Activated CD4-positive, alpha-beta T cell treated with anti-CD3 and anti-CD28 coated beads, Interleukin-2, Interleukin-6, amounts not matched to agents 100 ng/mL and 50 ng/mL, durations not matched to agents 16 hours and 8 hours (primary cell): ENCODE data around the gene SCGB2B2.
"Not testable (repeated sequence)": the region's sequence is repeated elsewhere in the genome, so short reads cannot be mapped to it uniquely, and the experiment has no call there.

ENCODE experiments used
- DNase-seq: peaks from one replicate; pipeline ENCODE4 v3.0.0-alpha.2; 2020

The SCGB2B2 gene

DNA sequence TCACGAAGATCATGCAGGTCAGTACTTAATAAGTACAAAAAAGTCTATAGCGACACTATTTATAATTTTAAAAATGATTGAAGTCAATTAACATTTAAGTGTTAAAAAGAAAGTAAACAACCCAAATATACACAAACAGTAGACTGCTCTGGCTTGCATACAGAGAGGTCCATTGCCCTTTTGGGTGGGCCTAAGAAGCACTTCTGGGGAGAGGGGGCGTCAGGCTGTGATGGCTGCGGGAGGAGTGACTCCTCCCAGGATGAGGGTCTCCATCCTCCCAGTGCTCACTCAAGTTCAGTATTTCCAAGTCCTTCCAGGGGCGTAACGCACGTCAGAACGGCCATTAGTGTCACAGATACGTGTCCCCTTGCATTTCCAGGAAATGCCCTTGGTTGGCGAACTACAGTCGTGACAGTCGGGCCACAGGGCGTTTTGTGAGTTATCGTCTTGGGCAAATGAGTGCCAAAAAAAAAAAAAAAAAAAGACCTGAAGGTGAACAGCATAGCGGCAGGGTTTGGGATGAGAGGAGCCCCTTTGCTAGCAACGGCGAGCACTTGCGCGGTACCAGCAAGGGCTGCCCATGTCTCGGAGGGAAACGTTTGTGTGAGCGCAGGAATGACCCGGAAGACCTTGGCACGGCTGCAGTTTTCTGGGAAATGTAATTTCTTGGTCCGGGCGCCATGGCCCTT lies at the start of gene SCGB2B2:
TSS of gene SCGB2B2 (minus strand) at position 463 of the 689 bp plus-strand sequence. CDS start 82,596 bp downstream, outside the sequence.
- no peak for DNase-seq

DNA sequence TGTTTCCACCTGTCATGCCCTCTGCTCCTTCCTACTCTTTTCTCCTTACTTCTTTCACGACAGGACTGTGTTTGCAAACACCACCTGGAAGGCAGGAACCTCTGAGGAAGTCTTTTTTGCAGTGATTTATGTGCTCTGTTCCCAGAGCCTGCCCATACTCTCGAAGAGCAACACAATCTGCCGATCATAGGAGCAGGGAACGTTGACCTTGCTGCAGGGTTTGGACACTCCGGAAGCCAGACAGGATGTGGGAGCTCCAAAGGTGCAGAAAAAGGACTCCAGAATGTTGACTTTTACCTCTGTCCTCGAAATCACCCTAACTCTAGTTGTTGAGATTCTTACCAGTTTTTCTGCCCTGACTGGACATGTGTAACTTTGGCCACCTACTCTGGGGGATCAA lies 48.4 kb upstream of the SCGB2B2 start:
- DNase-seq: no peak

DNA sequence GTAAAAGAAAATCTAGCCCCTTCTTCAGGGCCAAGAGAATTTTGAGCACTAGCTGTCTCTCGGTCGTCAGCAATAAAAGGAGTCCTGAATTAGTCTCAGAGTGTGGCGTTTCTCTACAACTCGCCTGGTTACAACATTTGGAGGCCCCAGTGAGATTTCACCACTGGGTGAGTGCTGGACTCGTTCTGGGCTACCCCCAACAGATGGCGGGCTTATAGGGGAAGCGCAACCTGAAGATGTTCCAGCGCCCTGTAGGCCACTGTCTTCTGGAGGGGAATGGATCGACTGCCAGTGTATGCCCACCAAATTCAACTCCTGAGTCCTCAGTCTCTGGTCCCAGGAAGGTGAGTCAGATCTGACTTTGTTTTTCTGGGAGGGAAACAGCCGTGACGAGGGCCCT lies 45.4 kb upstream of the SCGB2B2 start:
- no peak for DNase-seq

DNA sequence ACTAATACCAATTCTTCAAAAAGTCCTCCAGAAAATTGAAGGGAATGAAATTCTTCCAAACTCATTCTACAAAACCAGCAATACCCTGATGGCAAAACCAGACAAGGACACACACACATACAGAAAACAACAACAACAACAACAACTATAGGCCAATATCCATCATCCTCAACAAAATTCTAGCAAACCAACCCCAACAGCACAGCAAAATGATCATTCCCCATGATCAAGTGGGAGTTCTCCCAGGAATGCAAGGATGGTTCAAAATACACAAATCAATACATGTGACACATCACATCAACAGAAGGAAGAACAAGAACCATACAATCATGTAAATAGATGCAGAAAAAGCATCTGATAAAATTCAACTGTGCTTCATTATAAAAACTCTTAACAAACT lies 38.4 kb upstream of the SCGB2B2 start:
- no peak for DNase-seq

- DNase-seq: no peak
Observed at GRCh38 chr19:34713262-34713637, 36.3 kb upstream of the SCGB2B2 start.

- DNase-seq: peak; percentile 78
Observed at GRCh38 chr19:34712395-34713261, 35.7 kb upstream of the SCGB2B2 start.

- DNase-seq: no peak
Observed at GRCh38 chr19:34711890-34712289, 34.9 kb upstream of the SCGB2B2 start.

- no peak for DNase-seq
Observed at GRCh38 chr19:34707661-34708060, 30.7 kb upstream of the SCGB2B2 start.

GRCh38 chr19:34692549-34692948 lies 15.6 kb upstream of the SCGB2B2 start:
- DNase-seq: no peak

DNA sequence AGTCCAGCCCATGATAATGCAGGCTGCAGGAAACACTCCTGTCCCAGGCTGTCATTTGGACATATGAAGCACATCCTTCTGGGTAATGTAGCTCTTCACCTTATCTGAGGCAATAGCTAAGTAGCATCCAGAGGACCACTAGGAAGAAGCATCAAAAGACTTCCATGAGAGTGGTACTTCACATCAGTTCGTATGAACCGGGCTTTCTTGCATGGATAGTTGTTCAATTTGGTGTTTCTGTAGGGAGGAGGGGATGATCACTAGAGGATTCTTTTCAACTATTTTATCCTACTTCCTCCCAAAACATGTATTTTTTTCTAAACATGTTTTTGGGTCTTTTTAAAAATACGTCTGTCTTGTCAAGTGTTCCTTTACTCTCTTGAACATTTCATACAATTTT lies 13.4 kb upstream of the SCGB2B2 start:
- no peak for DNase-seq

GRCh38 chr19:34688592-34688991 lies 11.6 kb upstream of the SCGB2B2 start:
- no peak for DNase-seq

DNA sequence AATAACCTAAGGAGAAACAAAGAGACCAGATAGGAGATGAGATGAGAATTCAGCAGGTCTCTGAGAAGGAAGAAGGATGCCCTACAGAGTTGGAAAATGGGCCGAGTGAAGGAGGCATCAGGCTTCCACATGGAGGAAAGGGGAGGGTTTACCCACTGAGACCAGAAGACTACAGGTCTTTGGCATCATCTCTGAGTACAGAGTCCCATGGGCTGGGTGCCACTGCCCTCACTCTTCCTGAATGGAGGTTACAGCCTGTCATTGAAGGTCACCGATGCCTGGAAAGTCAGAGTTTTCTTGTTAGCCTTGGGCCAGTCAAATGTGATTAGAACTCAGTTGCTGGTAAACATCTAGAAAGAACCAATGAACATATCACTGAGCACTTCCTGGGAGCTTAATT lies 10.4 kb upstream of the SCGB2B2 start:
- no peak for DNase-seq

GRCh38 chr19:34686455-34686854 lies 9.5 kb upstream of the SCGB2B2 start:
- no peak for DNase-seq

- not testable (repeated sequence) for DNase-seq
Observed at GRCh38 chr19:34685266-34685665, 8.3 kb upstream of the SCGB2B2 start.

DNA sequence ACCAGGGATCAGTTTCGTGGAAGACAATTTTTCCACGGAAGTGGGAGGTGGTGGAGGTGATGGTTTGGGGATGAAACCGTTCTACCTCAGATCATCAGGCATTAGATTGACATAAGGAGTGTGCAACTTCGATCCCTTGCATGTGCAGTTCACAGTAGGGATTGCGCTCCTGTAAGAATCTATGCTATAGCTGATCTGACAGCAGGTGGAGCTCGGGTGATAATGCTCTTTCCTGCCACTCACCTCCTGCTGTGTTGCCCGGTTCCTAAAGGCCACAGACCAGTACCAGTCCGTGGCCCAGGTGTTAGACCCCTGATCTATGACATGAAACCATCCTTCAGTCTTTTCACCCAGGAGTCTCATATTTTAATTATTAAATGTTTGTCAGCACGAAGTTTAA lies 4.5 kb upstream of the SCGB2B2 start:
- DNase-seq: no peak

DNA sequence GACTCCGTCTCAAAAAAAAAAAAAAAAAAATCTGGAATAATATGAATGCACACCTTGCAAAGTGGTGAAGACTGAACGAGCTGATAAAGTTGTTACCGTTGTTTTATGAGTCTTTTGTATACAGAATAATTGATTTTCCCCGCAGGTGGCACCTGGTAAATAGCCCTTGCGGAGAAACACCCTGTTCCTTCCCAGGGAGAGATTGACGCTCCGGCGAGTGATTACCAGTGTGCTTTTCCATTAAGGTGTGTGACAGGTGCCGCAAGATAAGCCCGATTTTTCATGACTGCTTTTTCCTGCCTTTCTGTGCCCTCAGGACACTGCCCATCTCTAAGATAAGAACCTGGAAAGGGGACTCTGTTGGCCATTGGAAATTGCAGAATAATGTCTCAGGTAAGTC lies 1.5 kb upstream of the SCGB2B2 start:
- no peak for DNase-seq

GRCh38 chr19:34678085-34678412 lies 1.1 kb upstream of the SCGB2B2 start:
- no peak for DNase-seq

- DNase-seq: peak; percentile 96
Observed at GRCh38 chr19:34677386-34678084, 576 bp upstream of the SCGB2B2 start, which contains the start of gene ZNF302. Gene ZNF302 (plus strand): TSS chr19:34677678. CDS start chr19:34678805, 1,127 bp downstream.

DNA sequence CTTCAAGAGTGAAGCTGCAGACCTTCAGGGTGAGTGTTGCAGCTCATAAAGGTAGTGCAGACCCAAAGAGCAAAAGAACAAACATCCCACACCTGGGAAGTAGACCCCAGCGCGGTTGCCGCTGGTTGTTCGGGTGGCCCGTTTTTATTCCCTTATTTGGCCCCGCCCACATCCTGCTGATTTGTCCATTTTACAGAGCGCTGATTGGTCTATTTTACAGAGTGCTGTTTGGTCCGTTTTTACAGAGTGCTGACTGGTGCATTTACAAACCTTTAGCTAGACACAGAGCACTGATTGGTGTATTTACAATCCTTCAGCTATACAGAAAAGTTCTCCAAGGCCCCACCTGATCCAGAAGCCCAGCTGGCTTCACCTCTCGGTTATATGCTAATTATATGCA lies 1.0 kb downstream of the SCGB2B2 start:
- no peak for DNase-seq

- no peak for DNase-seq
Observed at GRCh38 chr19:34675250-34675649, 1.7 kb downstream of the SCGB2B2 start.

DNA sequence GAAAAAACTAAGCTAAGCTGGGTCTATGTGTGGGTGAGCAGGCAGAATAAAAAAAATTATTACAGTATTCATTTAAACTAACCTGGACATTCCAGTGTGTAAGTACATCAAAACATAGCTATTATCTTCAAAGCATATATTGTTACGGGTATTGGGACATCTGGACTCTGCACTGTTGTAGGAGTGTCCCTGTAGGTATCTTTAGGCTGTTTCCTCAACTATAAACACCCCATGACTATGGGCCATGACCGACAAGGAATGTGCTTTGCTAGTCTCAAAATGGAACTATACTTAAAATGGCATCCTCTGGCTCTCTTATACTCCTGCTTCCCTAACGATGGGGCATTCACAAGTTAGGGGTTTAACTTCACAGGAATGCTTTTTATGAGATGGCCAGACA lies 3.4 kb downstream of the SCGB2B2 start:
- no peak for DNase-seq

DNA sequence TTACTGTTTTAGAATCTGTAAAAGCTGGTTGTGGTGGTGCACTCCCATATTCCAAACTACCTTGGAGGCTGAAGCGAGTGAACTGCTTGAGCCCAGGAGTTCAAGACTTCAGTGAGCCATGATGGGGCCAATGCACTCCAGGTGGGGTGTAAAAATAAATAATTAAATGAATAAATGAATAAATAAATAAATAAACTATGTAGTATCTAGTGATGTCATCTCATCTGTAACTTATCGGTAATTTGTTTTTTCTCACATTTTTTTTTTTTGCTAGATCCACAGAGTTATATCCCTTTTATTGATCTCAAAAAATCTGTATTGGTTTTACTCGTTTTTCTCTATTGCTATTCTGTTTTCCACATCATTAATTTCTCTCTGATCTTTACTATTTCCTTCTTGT lies 5.0 kb downstream of the SCGB2B2 start:
- DNase-seq: no peak

DNA sequence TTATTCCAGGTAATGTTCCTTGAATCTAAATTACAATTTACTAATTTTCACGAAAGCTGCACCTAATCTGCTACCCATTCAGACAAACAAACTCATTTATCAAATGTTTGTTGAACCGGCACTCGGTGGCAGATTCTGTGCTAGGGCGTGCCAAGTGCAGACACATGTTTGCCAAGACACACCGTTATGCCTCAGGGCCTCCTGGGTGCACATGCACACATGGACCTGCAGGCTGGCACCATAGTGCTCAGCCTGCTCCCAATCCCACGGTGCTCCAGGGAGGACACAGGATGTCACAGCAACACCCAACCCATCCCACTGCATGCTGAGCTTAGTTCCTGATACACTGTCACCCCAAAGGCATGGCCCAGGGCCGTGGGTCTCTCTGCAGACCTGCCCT lies 7.7 kb downstream of the SCGB2B2 start:
- DNase-seq: no peak

DNA sequence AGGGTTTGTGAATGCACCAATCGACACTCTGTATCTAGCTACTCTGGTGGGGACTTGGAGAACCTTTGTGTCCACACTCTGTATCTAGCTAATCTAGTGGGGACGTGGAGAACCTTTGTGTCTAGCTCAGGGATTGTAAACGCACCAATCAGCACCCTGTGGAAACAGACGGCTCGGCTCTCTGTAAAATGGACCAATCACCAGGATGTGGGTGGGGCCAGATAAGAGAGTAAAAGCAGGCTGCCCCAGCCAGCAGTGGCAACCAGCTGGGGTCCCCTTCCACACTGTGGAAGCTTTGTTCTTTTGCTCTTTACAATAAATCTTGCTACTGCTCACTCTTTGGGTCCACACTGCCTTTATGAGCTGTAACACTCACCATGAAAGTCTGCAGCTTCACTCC lies 8.3 kb downstream of the SCGB2B2 start:
- DNase-seq: not testable (repeated sequence)
